Esophagus squamous epithelium (tissue), 4 donors: Measurements from ENCODE around the gene MYO1C.
A peak's percentile ranks its signal among the peaks of the same experiment; 100 is the strongest.

Experiments
- POLR2A ChIP-seq, 4 donors: fragments of 450-650 bp; IDR thresholded peaks; one replicate each; pipeline ENCODE4 v1.6.1; 2017; ENCODE audit warnings: antibody characterized with exemption in 4 of 4, mild to moderate bottlenecking in 4 of 4, moderate library complexity in 3 of 4
- TF ChIP-seq, protein P1 (sequence below), 6 experiments: fragments of 450-650 bp in 4 of 6; fragments of 200-600 bp in 2 of 6; sonication (generic) in 2 of 6; IDR thresholded peaks; one replicate each; pipeline ENCODE4 v1.5.1; 2016 to 2019; ENCODE audit warnings: antibody characterized with exemption in 6 of 6, mild to moderate bottlenecking in 4 of 6, moderate library complexity in 4 of 6

DNA sequence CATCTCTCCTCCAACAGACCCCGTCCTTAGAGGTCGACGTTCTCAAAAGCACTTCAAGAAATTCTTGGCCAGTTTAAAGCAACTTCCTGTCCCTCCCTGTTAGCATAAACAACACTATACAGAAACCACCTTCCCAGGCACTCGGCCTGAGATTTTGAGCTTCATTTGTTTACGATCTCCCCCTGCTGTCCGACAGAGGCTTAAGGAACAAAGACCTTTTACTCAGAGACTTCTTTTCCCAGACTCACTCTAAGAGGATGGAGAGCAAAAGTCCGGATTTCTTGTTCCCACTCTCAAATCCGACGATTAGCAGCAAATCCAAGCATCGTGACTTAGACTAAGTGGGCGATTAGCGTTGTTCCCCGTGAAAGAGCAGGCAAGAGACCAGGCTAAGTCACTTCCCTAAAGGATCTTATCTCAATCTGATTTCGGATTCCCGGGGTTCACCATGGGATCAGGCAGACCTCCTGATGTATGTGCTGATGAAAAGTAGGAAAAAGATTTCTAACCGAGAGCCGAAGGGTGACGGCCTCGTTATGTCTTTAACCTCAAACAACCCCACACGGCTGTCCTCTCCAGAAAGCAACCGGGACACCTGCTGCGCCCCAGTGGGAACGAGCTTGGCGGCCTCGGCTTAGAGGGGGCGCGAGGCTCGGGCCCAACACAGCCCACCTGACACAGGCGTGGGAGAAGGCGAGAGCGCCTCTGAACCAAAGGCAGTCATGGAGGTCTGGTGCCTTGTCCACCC, 23.3 kb upstream of the MYO1C start:
- TF ChIP-seq, protein P1, sequence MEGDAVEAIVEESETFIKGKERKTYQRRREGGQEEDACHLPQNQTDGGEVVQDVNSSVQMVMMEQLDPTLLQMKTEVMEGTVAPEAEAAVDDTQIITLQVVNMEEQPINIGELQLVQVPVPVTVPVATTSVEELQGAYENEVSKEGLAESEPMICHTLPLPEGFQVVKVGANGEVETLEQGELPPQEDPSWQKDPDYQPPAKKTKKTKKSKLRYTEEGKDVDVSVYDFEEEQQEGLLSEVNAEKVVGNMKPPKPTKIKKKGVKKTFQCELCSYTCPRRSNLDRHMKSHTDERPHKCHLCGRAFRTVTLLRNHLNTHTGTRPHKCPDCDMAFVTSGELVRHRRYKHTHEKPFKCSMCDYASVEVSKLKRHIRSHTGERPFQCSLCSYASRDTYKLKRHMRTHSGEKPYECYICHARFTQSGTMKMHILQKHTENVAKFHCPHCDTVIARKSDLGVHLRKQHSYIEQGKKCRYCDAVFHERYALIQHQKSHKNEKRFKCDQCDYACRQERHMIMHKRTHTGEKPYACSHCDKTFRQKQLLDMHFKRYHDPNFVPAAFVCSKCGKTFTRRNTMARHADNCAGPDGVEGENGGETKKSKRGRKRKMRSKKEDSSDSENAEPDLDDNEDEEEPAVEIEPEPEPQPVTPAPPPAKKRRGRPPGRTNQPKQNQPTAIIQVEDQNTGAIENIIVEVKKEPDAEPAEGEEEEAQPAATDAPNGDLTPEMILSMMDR (IDR thresholded peaks at IDR 0.05) = peak in 5 of 6 experiments; percentile 58 to 75 (median 65)
- no peak for TF ChIP-seq POLR2A (IDR thresholded peaks at IDR 0.05)
